HG02852 (cell line): ENCODE measurements around the gene ADGRG1.

Experiments used
- ATAC-seq: cut with Tn5 transposase; IDR thresholded peaks from one replicate; pipeline ENCODE4 v1.9.1; 2021; ENCODE audit warnings: mild to moderate bottlenecking, moderate library complexity; ENCODE audit not compliant: unreplicated experiment

The ADGRG1 gene

GRCh38 chr16:57680842-57681375 lies 52.5 kb downstream of the ADGRG1 start:
- no peak for ATAC-seq

- ATAC-seq: no peak
Measured at GRCh38 chr16:57681950-57682728, 53.7 kb downstream of the ADGRG1 start.

GRCh38 chr16:57682809-57683635 lies 54.6 kb downstream of the ADGRG1 start:
- no peak for ATAC-seq

- ATAC-seq: no peak
Measured at GRCh38 chr16:57683636-57684545, 55.5 kb downstream of the ADGRG1 start.

GRCh38 chr16:57684626-57685358 lies 56.4 kb downstream of the ADGRG1 start:
- ATAC-seq: no peak

GRCh38 chr16:57685633-57686032 lies 57.2 kb downstream of the ADGRG1 start:
- ATAC-seq: no peak

- ATAC-seq: no peak
Measured at GRCh38 chr16:57686577-57686976, 58.1 kb downstream of the ADGRG1 start.

- ATAC-seq: no peak
Measured at GRCh38 chr16:57687363-57687929, 59.0 kb downstream of the ADGRG1 start.

- ATAC-seq: no peak
Measured at GRCh38 chr16:57688487-57688986, 60.1 kb downstream of the ADGRG1 start.

- ATAC-seq: no peak
Measured at GRCh38 chr16:57688987-57689761, 60.7 kb downstream of the ADGRG1 start.

- ATAC-seq: peak; percentile 77
Measured at GRCh38 chr16:57689762-57690558, 61.5 kb downstream of the ADGRG1 start.

- ATAC-seq: no peak
Measured at GRCh38 chr16:57690782-57691471, 62.5 kb downstream of the ADGRG1 start.

GRCh38 chr16:57692636-57693035 lies 64.2 kb downstream of the ADGRG1 start:
- ATAC-seq: no peak

- no peak for ATAC-seq
Measured at GRCh38 chr16:57693550-57693949, 65.1 kb downstream of the ADGRG1 start.

GRCh38 chr16:57694231-57694724 lies 65.8 kb downstream of the ADGRG1 start:
- ATAC-seq: no peak

- no peak for ATAC-seq
Measured at GRCh38 chr16:57694725-57695679, 66.6 kb downstream of the ADGRG1 start, which contains the start of gene DRC7. DRC7 (plus strand) TSS chr16:57694806; CDS start chr16:57697950, 3,144 bp downstream.
